Vagina (tissue), 2 donors: ENCODE measurements around the gene NXPH2.

Experiments
- POLR2A ChIP-seq, 2 donors: fragments of 450-650 bp; IDR thresholded peaks; one replicate each; pipeline ENCODE4 v1.6.1; 2017; ENCODE audit warnings: antibody characterized with exemption in 2 of 2, mild to moderate bottlenecking in 2 of 2, moderate library complexity in 2 of 2
- TF ChIP-seq, protein P1 (sequence below), 3 experiments: fragments of 450-650 bp in 2 of 3; fragments of 200-600 bp in 1 of 3; sonication (generic) in 1 of 3; IDR thresholded peaks; one replicate each; pipeline ENCODE4 v1.5.1; 2017 to 2019; ENCODE audit warnings: antibody characterized with exemption in 3 of 3, mild to moderate bottlenecking in 2 of 3, moderate library complexity in 2 of 3

DNA sequence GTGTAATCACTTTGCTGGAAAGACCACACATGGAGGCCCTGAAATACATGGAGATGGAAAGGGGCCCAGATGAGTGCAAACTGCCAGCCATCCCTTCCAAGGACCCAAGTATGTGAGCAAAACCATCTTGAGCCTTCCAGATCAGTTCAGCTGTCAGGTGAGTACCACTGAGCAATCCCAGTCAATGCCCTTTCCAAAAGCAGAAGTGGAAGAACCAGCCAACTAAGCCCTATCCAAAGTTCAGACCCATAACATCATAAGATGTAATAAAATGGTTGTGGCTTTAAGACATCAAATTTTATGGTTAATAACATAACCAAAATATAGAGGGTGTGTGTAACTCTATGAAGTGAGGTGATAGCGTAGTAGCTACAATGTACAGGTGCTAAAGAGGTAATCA is 88.5 kb downstream of the NXPH2 start:
- TF ChIP-seq POLR2A (IDR thresholded peaks at IDR 0.05) = no peak
- TF ChIP-seq, protein P1, sequence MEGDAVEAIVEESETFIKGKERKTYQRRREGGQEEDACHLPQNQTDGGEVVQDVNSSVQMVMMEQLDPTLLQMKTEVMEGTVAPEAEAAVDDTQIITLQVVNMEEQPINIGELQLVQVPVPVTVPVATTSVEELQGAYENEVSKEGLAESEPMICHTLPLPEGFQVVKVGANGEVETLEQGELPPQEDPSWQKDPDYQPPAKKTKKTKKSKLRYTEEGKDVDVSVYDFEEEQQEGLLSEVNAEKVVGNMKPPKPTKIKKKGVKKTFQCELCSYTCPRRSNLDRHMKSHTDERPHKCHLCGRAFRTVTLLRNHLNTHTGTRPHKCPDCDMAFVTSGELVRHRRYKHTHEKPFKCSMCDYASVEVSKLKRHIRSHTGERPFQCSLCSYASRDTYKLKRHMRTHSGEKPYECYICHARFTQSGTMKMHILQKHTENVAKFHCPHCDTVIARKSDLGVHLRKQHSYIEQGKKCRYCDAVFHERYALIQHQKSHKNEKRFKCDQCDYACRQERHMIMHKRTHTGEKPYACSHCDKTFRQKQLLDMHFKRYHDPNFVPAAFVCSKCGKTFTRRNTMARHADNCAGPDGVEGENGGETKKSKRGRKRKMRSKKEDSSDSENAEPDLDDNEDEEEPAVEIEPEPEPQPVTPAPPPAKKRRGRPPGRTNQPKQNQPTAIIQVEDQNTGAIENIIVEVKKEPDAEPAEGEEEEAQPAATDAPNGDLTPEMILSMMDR (IDR thresholded peaks at IDR 0.05) = no peak
